Retinal pigment epithelial cell (primary cell): ENCODE measurements around the gene SNRPD3.

ENCODE experiments used
- DNase-seq: peaks from one replicate; pipeline ENCODE4 v3.0.0-alpha.2; 2010; ENCODE audit warnings: low read depth
- H3K4me3 ChIP-seq: 2 replicates; pipeline ENCODE4 v1.5.1; 2011; ENCODE audit warnings: mild to moderate bottlenecking, low read length, control low read depth, moderate library complexity
- TF ChIP-seq, protein P1 (sequence below): conservative IDR thresholded peaks from 2 replicates; pipeline ENCODE4 v1.5.1; 2011; ENCODE audit warnings: low read depth, low read length, control low read depth, inconsistent platforms

The SNRPD3 gene

DNA sequence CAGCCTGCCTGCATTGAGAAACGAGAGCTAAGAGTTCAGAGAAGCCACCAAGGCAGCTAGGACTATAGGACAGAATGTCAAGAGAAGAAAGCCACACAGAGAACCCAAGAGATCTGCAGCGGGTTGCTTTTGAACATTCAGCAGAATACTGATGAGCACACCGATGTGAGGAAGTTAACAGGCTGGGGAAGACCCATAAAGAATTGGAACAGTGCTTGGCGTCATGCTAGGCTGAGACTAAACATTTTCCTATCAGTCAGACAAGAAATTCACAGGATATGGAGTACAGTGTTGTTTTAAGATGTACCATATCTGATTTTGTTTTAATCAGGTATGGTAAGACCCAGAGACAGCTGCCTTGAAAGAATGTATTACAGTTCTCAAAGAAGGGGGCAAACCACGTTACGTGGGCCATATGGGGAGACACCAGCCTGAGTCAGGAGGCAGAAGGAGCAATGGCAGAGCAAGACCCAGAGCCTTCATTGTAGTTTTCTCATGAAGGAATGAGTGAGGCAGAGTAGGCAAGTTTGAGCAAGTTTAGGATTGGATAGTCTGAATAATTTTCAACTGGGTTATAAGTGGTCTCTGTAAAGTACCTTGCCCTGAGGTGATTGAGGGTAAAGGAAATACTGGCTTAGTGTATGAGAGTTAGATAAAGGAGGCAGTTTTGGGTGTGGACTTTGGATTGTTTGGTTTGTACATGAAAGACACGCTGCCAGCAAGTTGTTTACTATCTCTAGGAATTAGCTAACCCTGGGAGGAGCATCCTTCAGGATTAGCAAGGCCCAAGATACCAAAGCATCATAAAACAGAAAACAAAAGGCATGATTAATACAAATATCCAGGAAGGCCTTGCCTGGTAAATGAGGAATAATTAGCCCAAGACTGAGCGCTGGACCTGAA, 22.8 kb downstream of the SNRPD3 start:
- TF ChIP-seq, protein P1, sequence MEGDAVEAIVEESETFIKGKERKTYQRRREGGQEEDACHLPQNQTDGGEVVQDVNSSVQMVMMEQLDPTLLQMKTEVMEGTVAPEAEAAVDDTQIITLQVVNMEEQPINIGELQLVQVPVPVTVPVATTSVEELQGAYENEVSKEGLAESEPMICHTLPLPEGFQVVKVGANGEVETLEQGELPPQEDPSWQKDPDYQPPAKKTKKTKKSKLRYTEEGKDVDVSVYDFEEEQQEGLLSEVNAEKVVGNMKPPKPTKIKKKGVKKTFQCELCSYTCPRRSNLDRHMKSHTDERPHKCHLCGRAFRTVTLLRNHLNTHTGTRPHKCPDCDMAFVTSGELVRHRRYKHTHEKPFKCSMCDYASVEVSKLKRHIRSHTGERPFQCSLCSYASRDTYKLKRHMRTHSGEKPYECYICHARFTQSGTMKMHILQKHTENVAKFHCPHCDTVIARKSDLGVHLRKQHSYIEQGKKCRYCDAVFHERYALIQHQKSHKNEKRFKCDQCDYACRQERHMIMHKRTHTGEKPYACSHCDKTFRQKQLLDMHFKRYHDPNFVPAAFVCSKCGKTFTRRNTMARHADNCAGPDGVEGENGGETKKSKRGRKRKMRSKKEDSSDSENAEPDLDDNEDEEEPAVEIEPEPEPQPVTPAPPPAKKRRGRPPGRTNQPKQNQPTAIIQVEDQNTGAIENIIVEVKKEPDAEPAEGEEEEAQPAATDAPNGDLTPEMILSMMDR, result no peak
- no peak for DNase-seq
- no peak overlapping the region for H3K4me3 ChIP-seq

DNA sequence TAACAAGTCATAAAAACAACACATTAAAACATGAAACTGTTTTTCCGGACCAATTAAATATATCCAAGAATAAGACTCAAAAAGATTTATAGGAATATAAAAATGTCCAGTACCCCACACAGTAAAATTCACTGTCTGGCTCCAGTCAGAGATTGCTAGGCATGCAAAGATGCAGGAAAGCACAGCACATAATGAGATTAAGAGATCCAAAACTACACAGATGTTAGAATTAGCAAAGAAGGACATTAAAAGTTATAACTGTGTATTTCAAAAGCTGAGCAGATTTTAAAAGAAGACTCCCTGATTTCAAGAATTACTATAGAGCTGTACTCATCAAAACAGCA, 23.4 kb downstream of the SNRPD3 start:
- H3K4me3 ChIP-seq, result no peak overlapping the region
- no peak for DNase-seq
- TF ChIP-seq, protein P1, result no peak

DNA sequence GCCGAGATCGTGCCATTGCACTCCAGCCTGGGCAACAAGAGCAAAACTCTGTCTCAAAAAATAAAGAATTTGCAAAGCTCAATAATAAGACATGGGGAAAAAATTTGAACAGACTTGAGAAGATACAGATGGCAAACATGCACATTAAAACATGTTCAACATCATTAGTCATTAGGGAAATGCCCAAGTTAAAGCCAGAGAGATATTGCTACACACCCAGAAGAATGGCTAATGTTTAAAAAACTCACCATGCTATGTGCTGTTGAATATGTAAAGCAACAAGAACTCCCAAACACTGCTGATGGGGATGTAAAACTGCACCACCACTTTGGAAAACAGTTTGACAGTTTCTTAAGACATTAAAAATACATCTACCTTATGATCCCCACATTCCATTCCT, 24.5 kb downstream of the SNRPD3 start:
- no peak for DNase-seq
- H3K4me3 ChIP-seq, result no peak overlapping the region
- TF ChIP-seq, protein P1, result no peak

DNA sequence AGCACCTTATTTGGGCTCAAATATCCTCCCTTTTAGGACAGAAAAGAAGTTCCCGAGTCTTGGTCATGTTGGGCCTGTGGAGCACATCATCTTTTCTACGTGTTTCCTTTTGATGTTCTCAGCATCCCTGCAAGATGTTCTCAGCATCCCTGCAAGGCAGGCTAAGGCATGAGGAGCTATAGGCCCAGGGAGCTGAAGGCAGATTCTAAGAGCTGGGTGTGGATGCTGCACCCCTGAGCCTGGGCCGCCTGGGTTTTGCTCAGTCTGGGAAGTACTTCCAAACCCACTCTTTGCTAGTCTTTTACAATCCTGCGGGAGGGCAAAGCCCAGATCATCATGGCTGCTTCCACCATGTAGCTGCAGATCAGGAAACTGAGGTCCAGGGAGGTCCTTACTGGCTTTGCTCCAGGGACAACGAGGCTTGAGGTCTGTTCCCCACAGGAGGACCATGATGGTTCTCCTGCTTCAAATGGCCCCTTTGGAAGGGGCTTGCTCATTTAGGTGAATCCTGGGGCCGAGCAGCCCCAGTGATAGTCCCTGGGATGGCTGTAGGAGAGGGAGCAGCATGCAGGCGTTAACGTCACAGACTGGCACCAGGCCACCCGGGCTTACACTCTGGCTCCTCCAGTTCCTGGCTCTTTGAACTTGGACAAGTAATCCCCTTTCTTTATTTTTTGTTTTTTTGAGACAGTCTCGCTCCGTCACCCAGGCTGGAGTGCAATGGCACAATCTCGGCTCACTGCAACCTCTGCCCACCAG, 26.4 kb downstream of the SNRPD3 start:
- no peak for DNase-seq
- no peak overlapping the region for H3K4me3 ChIP-seq
- TF ChIP-seq, protein P1, result no peak

DNA sequence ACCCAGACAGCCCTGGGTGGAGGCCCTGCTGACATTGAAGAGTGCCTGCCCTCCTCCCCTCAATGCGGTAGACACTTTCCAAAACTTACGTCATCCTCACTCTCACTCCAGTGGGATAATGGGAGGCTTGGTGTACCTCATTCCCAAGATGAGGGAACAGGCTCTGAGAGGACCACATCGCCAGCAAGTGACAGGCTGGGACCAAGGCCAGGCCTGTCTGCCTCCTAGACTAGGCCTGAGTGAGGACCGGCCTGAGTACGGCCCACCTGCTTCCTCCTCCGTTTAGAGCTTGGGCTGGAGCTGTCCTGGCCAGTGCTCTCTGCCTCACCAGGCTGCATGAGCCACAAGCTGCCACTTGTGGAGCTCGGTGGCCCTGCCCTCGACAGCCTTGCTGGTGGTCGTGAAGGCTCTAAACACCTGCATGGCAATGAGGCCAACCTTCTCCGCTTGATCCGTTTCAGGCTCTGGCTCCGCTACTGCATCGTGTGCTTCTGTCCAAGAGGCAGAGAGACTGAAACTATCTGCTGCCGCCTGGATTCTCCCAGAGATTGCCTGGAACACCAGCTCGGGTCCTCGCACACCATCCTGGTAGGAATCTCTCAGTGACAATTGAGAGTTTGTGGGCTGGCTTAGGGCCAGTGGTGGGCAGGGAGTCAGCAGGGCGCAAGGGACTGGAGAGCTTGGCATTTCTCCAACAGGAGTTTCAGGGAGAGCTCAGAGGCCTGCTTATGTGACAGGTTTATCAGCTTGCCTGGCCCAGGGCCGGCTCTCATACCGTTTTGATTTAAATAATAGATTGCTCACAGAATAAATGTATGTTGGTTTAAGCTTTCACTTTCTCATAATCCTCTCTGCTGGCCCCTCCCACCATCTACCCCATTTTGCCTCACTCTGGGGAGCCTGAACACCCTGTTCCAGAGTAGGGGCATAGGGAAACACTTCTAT, 27.7 kb downstream of the SNRPD3 start:
- TF ChIP-seq, protein P1, result no peak
- no peak overlapping the region for H3K4me3 ChIP-seq
- no peak for DNase-seq

DNA sequence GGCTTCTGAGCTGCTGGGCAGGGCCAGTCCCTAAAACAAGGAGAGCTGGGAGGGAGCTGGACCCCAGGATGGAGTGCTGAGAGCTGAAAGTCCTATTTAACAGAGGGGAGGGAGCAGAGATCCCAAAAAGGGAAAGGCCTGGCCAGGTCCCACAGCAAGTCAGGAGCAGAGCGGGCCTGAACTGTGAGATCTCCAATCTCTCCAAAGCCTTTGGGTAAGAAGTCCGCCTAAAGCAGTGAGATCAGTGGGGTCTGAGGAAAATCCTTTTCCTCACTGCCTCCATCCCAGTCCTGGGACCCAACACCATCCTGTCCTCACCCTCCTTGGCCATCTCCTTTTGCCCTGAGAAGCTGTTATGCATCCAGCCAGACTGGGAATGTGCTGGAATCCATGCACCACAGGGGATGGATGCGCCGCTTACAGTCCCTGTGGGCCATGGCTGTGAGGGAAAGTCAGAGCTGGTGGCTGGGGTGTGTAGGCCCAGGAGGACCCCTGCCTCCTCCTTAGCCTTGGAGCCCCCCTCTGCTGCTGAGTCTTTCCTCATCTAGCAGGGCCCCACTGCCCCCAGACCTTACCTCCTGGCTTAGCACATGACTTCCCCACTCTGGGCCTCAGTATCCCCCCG, 28.5 kb downstream of the SNRPD3 start:
- no peak for DNase-seq
- TF ChIP-seq, protein P1, result no peak
- no peak overlapping the region for H3K4me3 ChIP-seq
